ENCODE results near the gene ARIH2.

ARIH2 gene

GRCh38 chr3:48930590-48930989 is 11.9 kb downstream of the ARIH2 start:
- DNase-seq, result no peak
- H3K27ac ChIP-seq (ENCODE audit: low read length, poor library complexity, severe bottlenecking), result no peak overlapping the region
- H4K8ac ChIP-seq (ENCODE audit: low read length), result no peak overlapping the region
- H3K4me1 ChIP-seq (ENCODE audit: control insufficient read depth, insufficient read depth, low read depth, low read length), result peaks cover 5% of the 10 kb centered on the region
- H2BK12ac ChIP-seq (ENCODE audit: low read length in 2 of 2), result no peak overlapping the region
- no peak overlapping the region for H3K4ac ChIP-seq (ENCODE audit: low read depth in 1 of 2, low read length in 2 of 2)
- H3K23ac ChIP-seq (ENCODE audit: low read length in 2 of 2), result no peak overlapping the region
- no peak overlapping the region for H3K4me2 ChIP-seq (ENCODE audit: low read length, poor library complexity, severe bottlenecking)
- no peak overlapping the region for H2BK120ac ChIP-seq (ENCODE audit: low read depth, low read length)
- H3K14ac ChIP-seq (ENCODE audit: low read length in 2 of 2), result no peak overlapping the region
- no peaks in the 10 kb centered on the region for H3K9me3 ChIP-seq (ENCODE audit: control insufficient read depth, low read length)
- H3K27me3 ChIP-seq (ENCODE audit: control insufficient read depth in 1 of 2, insufficient read depth in 1 of 2, low read length in 2 of 2), result no peaks in the 10 kb centered on the region
- H3K9ac ChIP-seq (ENCODE audit: low read length), result no peak overlapping the region
- H4K91ac ChIP-seq (ENCODE audit: low read length), result no peak overlapping the region
- no peak overlapping the region for H3K4me3 ChIP-seq (ENCODE audit: insufficient read depth in 1 of 2, low read depth in 1 of 2, low read length in 2 of 2)
- H3K36me3 ChIP-seq (ENCODE audit: control insufficient read depth in 1 of 2, insufficient read depth in 2 of 2, low read depth in 1 of 2, low read length in 2 of 2), result peaks cover 21 to 56% of the 10 kb centered on the region in 2 experiments
- WGBS, result 91% methylated on average over 3 of the region's 3 CpGs
- H2AK5ac ChIP-seq (ENCODE audit: low read length, severe bottlenecking), result no peak overlapping the region
- no peak overlapping the region for H3K18ac ChIP-seq (ENCODE audit: low read depth in 1 of 2, low read length in 2 of 2)
- H2BK15ac ChIP-seq (ENCODE audit: low read depth, poor library complexity, severe bottlenecking), result no peak overlapping the region
- H2BK5ac ChIP-seq (ENCODE audit: low read depth, low read length, poor library complexity, severe bottlenecking), result no peak overlapping the region
- peaks cover 10% of the 10 kb centered on the region for H3K79me1 ChIP-seq (replicated peaks; ENCODE audit: low read length, poor library complexity, severe bottlenecking)
- H2AFZ ChIP-seq (ENCODE audit: low read depth, low read length), result no peak overlapping the region

- Histone ChIP-seq H2BK15ac (ENCODE audit: low read depth, poor library complexity, severe bottlenecking) (no peak overlapping the region), H2BK120ac (ENCODE audit: low read depth, low read length) (no peak overlapping the region), H4K8ac (ENCODE audit: low read length) (no peak overlapping the region), H3K4me2 (ENCODE audit: low read length, poor library complexity, severe bottlenecking) (no peak overlapping the region), H3K23ac (ENCODE audit: low read length in 2 of 2) (no peak overlapping the region), H3K36me3 (ENCODE audit: control insufficient read depth in 1 of 2, insufficient read depth in 2 of 2, low read depth in 1 of 2, low read length in 2 of 2) (peaks cover 12 to 51% of the 10 kb centered on the region in 2 experiments), H2BK5ac (ENCODE audit: low read depth, low read length, poor library complexity, severe bottlenecking) (no peak overlapping the region), H3K4me3 (ENCODE audit: insufficient read depth in 1 of 2, low read depth in 1 of 2, low read length in 2 of 2) (no peak overlapping the region), H2BK12ac (ENCODE audit: low read length in 2 of 2) (no peak overlapping the region), H3K4me1 (ENCODE audit: control insufficient read depth, insufficient read depth, low read depth, low read length) (peaks cover 3% of the 10 kb centered on the region), H3K9ac (ENCODE audit: low read length) (no peak overlapping the region), H3K9me3 (ENCODE audit: control insufficient read depth, low read length) (no peaks in the 10 kb centered on the region), H3K79me1 (replicated peaks; ENCODE audit: low read length, poor library complexity, severe bottlenecking) (peaks cover 10% of the 10 kb centered on the region), H2AFZ (ENCODE audit: low read depth, low read length) (no peak overlapping the region), H2AK5ac (ENCODE audit: low read length, severe bottlenecking) (no peak overlapping the region), H3K18ac (ENCODE audit: low read depth in 1 of 2, low read length in 2 of 2) (no peak overlapping the region), H3K4ac (ENCODE audit: low read depth in 1 of 2, low read length in 2 of 2) (no peak overlapping the region), H3K27ac (ENCODE audit: low read length, poor library complexity, severe bottlenecking) (no peak overlapping the region), H4K91ac (ENCODE audit: low read length) (no peak overlapping the region), H3K27me3 (ENCODE audit: control insufficient read depth in 1 of 2, insufficient read depth in 1 of 2, low read length in 2 of 2) (no peaks in the 10 kb centered on the region), H3K14ac (ENCODE audit: low read length in 2 of 2) (no peak overlapping the region)
- DNase-seq, result no peak
- 77% methylated on average over 1 of the region's 1 CpG for WGBS
Measured at GRCh38 chr3:48931944-48932580, 13.4 kb downstream of the ARIH2 start.

DNA sequence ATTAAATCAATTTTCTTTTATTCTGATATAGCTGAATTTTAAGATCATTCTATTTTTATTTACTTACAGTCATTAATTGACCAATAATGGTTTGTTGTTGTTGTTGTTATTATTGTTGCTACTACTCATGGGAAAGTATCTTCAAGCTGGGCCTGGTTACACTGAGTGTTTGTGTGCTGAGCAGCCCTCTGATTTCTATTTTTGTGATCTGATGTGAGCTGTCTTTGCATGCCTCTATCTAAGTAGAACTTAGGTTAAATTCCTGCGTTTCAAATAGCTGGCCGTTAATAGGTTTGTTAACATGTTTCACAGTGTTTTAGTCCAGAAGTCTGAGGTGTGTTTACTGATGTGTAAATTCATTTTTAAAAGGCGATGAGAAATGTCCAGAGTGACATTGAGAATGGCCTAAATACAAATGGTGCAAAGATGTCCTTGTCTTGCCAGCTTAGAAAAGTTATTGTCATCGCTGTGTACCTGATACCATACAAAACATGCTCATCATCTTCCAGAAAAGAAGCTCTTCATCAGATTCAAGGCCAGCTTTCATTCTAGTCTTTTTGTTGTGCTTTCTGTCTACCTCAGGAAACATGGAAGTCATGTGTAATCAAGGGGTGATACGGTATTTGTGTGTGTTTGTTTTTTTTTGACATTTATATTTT is 15.8 kb downstream of the ARIH2 start:
- Histone ChIP-seq H4K91ac (ENCODE audit: low read length) (no peak overlapping the region), H4K8ac (ENCODE audit: low read length) (no peak overlapping the region), H2BK5ac (ENCODE audit: low read depth, low read length, poor library complexity, severe bottlenecking) (no peak overlapping the region), H3K9ac (ENCODE audit: low read length) (no peak overlapping the region), H2BK15ac (ENCODE audit: low read depth, poor library complexity, severe bottlenecking) (no peak overlapping the region), H2BK120ac (ENCODE audit: low read depth, low read length) (no peak overlapping the region), H3K4me1 (ENCODE audit: control insufficient read depth, insufficient read depth, low read depth, low read length) (no peaks in the 10 kb centered on the region), H3K79me1 (replicated peaks; ENCODE audit: low read length, poor library complexity, severe bottlenecking) (peaks cover 7% of the 10 kb centered on the region), H3K4ac (ENCODE audit: low read depth in 1 of 2, low read length in 2 of 2) (no peak overlapping the region), H3K27ac (ENCODE audit: low read length, poor library complexity, severe bottlenecking) (no peak overlapping the region), H3K9me3 (ENCODE audit: control insufficient read depth, low read length) (no peaks in the 10 kb centered on the region), H2AFZ (ENCODE audit: low read depth, low read length) (no peak overlapping the region), H3K14ac (ENCODE audit: low read length in 2 of 2) (no peak overlapping the region), H2BK12ac (ENCODE audit: low read length in 2 of 2) (no peak overlapping the region), H2AK5ac (ENCODE audit: low read length, severe bottlenecking) (no peak overlapping the region), H3K4me2 (ENCODE audit: low read length, poor library complexity, severe bottlenecking) (no peak overlapping the region), H3K36me3 (ENCODE audit: control insufficient read depth in 1 of 2, insufficient read depth in 2 of 2, low read depth in 1 of 2, low read length in 2 of 2) (peaks cover 8 to 37% of the 10 kb centered on the region in 2 experiments), H3K18ac (ENCODE audit: low read depth in 1 of 2, low read length in 2 of 2) (no peak overlapping the region), H3K4me3 (ENCODE audit: insufficient read depth in 1 of 2, low read depth in 1 of 2, low read length in 2 of 2) (no peak overlapping the region), H3K23ac (ENCODE audit: low read length in 2 of 2) (no peak overlapping the region), H3K27me3 (ENCODE audit: control insufficient read depth in 1 of 2, insufficient read depth in 1 of 2, low read length in 2 of 2) (no peaks in the 10 kb centered on the region)
- no peak for DNase-seq
- 93% methylated on average over 5 of the region's 5 CpGs for WGBS

DNA sequence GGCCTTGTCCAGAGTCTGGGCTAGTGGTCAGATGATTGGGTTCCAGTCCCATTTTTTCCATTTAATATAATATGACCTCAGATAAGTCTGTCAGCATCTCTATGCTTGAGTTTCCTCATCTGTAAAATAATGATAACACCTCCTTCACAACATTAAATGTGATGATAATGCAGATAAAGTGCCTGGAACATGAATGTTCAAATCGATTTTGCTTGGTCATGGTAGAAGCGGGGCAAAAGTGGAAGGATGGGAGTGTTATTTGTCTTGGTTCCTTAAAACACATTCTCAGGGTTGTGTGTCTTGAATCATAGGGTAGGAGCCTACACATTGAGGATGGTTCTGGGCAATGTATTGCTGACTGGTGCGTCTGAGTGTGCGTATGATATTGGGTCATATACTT is 16.9 kb downstream of the ARIH2 start:
- Histone ChIP-seq H2AK5ac (ENCODE audit: low read length, severe bottlenecking) (no peak overlapping the region), H3K79me1 (replicated peaks; ENCODE audit: low read length, poor library complexity, severe bottlenecking) (peaks cover 10% of the 10 kb centered on the region), H2AFZ (ENCODE audit: low read depth, low read length) (no peak overlapping the region), H3K27ac (ENCODE audit: low read length, poor library complexity, severe bottlenecking) (no peak overlapping the region), H3K4ac (ENCODE audit: low read depth in 1 of 2, low read length in 2 of 2) (no peak overlapping the region), H3K27me3 (ENCODE audit: control insufficient read depth in 1 of 2, insufficient read depth in 1 of 2, low read length in 2 of 2) (no peaks in the 10 kb centered on the region), H2BK15ac (ENCODE audit: low read depth, poor library complexity, severe bottlenecking) (no peak overlapping the region), H2BK120ac (ENCODE audit: low read depth, low read length) (no peak overlapping the region), H2BK12ac (ENCODE audit: low read length in 2 of 2) (no peak overlapping the region), H4K91ac (ENCODE audit: low read length) (no peak overlapping the region), H3K14ac (ENCODE audit: low read length in 2 of 2) (no peak overlapping the region), H3K4me2 (ENCODE audit: low read length, poor library complexity, severe bottlenecking) (no peak overlapping the region), H3K23ac (ENCODE audit: low read length in 2 of 2) (no peak overlapping the region), H3K18ac (ENCODE audit: low read depth in 1 of 2, low read length in 2 of 2) (no peak overlapping the region), H3K9ac (ENCODE audit: low read length) (no peak overlapping the region), H3K9me3 (ENCODE audit: control insufficient read depth, low read length) (no peaks in the 10 kb centered on the region), H3K36me3 (ENCODE audit: control insufficient read depth in 1 of 2, insufficient read depth in 2 of 2, low read depth in 1 of 2, low read length in 2 of 2) (peaks cover 8 to 35% of the 10 kb centered on the region in 2 experiments), H2BK5ac (ENCODE audit: low read depth, low read length, poor library complexity, severe bottlenecking) (no peak overlapping the region), H3K4me1 (ENCODE audit: control insufficient read depth, insufficient read depth, low read depth, low read length) (no peaks in the 10 kb centered on the region), H3K4me3 (ENCODE audit: insufficient read depth in 1 of 2, low read depth in 1 of 2, low read length in 2 of 2) (no peak overlapping the region), H4K8ac (ENCODE audit: low read length) (no peak overlapping the region)
- DNase-seq, result no peak
- WGBS, result 100% methylated on average over 2 of the region's 4 CpGs

Measured in mesenchymal stem cell (in vitro differentiated cells and primary cell).